Bronchial epithelial cell (primary cell): Measurements from ENCODE around the gene STRIP2. TPM values are rescaled to one million over a fixed set of nuclear protein-coding genes. Genes with fewer than 3 reads are reported as not detected.

ENCODE experiments used
- DNase-seq: peaks from one replicate; pipeline ENCODE4 v3.0.0-alpha.2; 2010; ENCODE audit warnings: low read depth
- FAIRE-seq: peaks from 2 replicates; lab custom pipeline; 2011; peaks lifted over from hg19 to GRCh38; lab: Jason Lieb, UNC
- H3K27me3 ChIP-seq: 2 replicates; pipeline ENCODE4 v1.5.1; 2011; ENCODE audit warnings: low read length; ENCODE audit not compliant: control insufficient read depth, insufficient read depth
- H3K36me3 ChIP-seq: 2 replicates; pipeline ENCODE4 v1.5.1; 2011; ENCODE audit warnings: low read length; ENCODE audit not compliant: control insufficient read depth, insufficient read depth
- H3K4me3 ChIP-seq: 2 replicates; pipeline ENCODE4 v1.5.1; 2011; ENCODE audit warnings: mild to moderate bottlenecking, low read depth, low read length, control low read depth
- CTCF ChIP-seq: IDR thresholded peaks from 2 replicates; pipeline ENCODE4 v1.5.1; 2011; ENCODE audit warnings: mild to moderate bottlenecking, moderate library complexity, low read length, control low read depth, inconsistent platforms; ENCODE audit not compliant: insufficient read depth, severe bottlenecking
- total RNA-seq: library from RNA; depleted of rRNA; stranded (reverse); fragments of >200 nt; gene quantifications from 2 replicates; pipeline ENCODE4 v1.2.1, GENCODE V29; 2014

Gene STRIP2
- total RNA-seq, 1 donor from 2014 or later, result 6.8 TPM

- no peaks in the 10 kb centered on the region for H3K36me3 ChIP-seq
- no peak for DNase-seq
- no peak overlapping the region for H3K4me3 ChIP-seq
- H3K27me3 ChIP-seq, result no peaks in the 10 kb centered on the region
- FAIRE-seq, result no peak
- TF ChIP-seq CTCF, result no peak
These were observed 45.7 kb upstream of the STRIP2 start for GRCh38 chr7:129388333-129389098.

DNA sequence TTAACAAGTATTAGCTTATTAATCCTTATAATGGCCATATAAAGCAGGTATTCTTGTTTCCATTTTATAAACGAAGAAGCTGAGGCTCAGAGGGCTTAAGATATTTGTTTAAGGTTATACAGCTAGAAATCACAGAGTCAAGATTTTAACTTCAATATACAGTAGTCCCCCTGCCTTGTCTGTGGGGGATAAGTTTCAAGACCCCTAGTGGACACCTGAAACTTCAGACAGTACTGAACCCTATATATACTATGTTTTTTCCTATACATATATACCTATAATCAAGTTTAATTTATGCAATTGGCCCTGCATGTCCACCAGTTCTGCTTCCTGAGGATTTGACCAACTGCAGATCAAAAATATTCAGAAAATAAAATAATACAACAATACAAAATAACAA is 44.4 kb upstream of the STRIP2 start:
- FAIRE-seq, result no peak

GRCh38 chr7:129390314-129390713 is 43.9 kb upstream of the STRIP2 start:
- no peak overlapping the region for H3K4me3 ChIP-seq
- TF ChIP-seq CTCF, result no peak
- FAIRE-seq (no peak), DNase-seq (no peak)
- no peaks in the 10 kb centered on the region for H3K36me3 ChIP-seq
- H3K27me3 ChIP-seq, result no peaks in the 10 kb centered on the region

More for the DNA sequence above, 44.4 kb upstream of the STRIP2 start:
- Histone ChIP-seq H3K4me3 (no peak overlapping the region), H3K36me3 (no peaks in the 10 kb centered on the region), H3K27me3 (no peaks in the 10 kb centered on the region)
- TF ChIP-seq CTCF, result no peak
- no peak for DNase-seq

GRCh38 chr7:129391546-129392171 is 42.6 kb upstream of the STRIP2 start:
- FAIRE-seq (no peak), DNase-seq (no peak)
- no peaks in the 10 kb centered on the region for H3K27me3 ChIP-seq
- TF ChIP-seq CTCF, result no peak
- no peaks in the 10 kb centered on the region for H3K36me3 ChIP-seq
- H3K4me3 ChIP-seq, result no peak overlapping the region

DNA sequence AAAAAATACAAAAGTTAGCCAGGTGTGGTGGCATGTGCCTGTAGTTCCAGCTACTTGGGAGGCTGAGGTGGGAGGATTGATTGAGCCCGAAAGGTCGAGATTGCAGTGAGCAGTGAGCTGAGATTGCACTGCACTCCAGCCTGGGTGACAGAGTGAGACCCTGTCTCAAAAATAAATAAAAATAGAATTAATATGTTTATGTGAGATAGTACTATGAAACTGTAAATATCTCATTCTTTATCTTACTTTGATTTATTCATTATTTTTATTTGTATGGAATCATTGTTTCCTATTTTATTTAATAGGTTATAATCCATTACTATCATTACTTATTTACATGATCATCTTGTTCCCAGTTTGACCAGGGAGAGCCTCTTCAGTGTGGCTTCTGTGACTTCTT is 41.0 kb upstream of the STRIP2 start:
- H3K36me3 ChIP-seq, result no peaks in the 10 kb centered on the region
- FAIRE-seq, result no peak
- TF ChIP-seq CTCF, result no peak
- no peak overlapping the region for H3K4me3 ChIP-seq
- no peak for DNase-seq
- no peaks in the 10 kb centered on the region for H3K27me3 ChIP-seq
